ENCODE results near the gene NFATC1.

- no peak for TF ChIP-seq CTCF (IDR thresholded peaks at IDR 0.05)
- no peak for TF ChIP-seq POLR2A (IDR thresholded peaks at IDR 0.05)
These were observed 128.0 kb downstream of the NFATC1 start for GRCh38 chr18:79523736-79524180.
